Right lung (tissue), 5 donors: ENCODE results near the gene SYNGR2. TPM values are rescaled to one million over a fixed set of nuclear protein-coding genes. Genes with fewer than 3 reads are reported as not detected.
"Not testable (repeated sequence)": the region's sequence is repeated elsewhere in the genome, so short reads cannot be mapped to it uniquely, and the experiment has no call there.

Experiments used
- DNase-seq, 2 donors: peaks; one replicate each; pipeline ENCODE4 v3.0.0-alpha.2; 2013
- polyA plus RNA-seq, 5 donors: library from polyadenylated mRNA; unstranded; fragments of 120-200 nt; gene quantifications; one replicate each; pipeline versions ENCODE4 v1.2.1 to v1.2.3, GENCODE V29; 2013; ENCODE audit warnings: inconsistent platforms in 1 of 5, low replicate concordance in 1 of 5; ENCODE audit not compliant: insufficient read length in 5 of 5, insufficient read depth in 1 of 5

The SYNGR2 gene
- polyA plus RNA-seq, 5 donors: 39.1 to 67.7 (median 43.5) TPM

- no peak for DNase-seq
Observed at GRCh38 chr17:78166416-78166815, 2.0 kb upstream of the SYNGR2 start.

- DNase-seq: no peak
Observed at GRCh38 chr17:78168903-78169793, 767 bp downstream of the SYNGR2 start.

GRCh38 chr17:78170692-78171590 is 2.6 kb downstream of the SYNGR2 start:
- DNase-seq: no peak

- not testable (repeated sequence) for DNase-seq
Observed at GRCh38 chr17:78171591-78172248, 3.3 kb downstream of the SYNGR2 start.

- DNase-seq: no peak
Observed at GRCh38 chr17:78172249-78173051, 4.1 kb downstream of the SYNGR2 start.

GRCh38 chr17:78173097-78173715 is 4.8 kb downstream of the SYNGR2 start:
- no peak for DNase-seq

GRCh38 chr17:78174346-78174869 is 6.0 kb downstream of the SYNGR2 start:
- DNase-seq: no peak

- no peak for DNase-seq
Observed at GRCh38 chr17:78174870-78175642, 6.7 kb downstream of the SYNGR2 start.

- no peak for DNase-seq
Observed at GRCh38 chr17:78175643-78175981, 7.2 kb downstream of the SYNGR2 start.

GRCh38 chr17:78176548-78177025 is 8.2 kb downstream of the SYNGR2 start:
- DNase-seq: no peak

- no peak for DNase-seq
Observed at GRCh38 chr17:78179372-78179771, 11.0 kb downstream of the SYNGR2 start.

GRCh38 chr17:78180083-78180482 is 11.7 kb downstream of the SYNGR2 start:
- no peak for DNase-seq

- DNase-seq: no peak
Observed at GRCh38 chr17:78180508-78180907, 12.1 kb downstream of the SYNGR2 start.

- no peak for DNase-seq
Observed at GRCh38 chr17:78182504-78182903, 14.1 kb downstream of the SYNGR2 start.

- DNase-seq: no peak
Observed at GRCh38 chr17:78183916-78184315, 15.5 kb downstream of the SYNGR2 start.

GRCh38 chr17:78184351-78184750 is 16.0 kb downstream of the SYNGR2 start:
- no peak for DNase-seq

- no peak for DNase-seq
Observed at GRCh38 chr17:78184868-78185267, 16.5 kb downstream of the SYNGR2 start.

- DNase-seq: no peak
Observed at GRCh38 chr17:78185981-78186691, 17.8 kb downstream of the SYNGR2 start.
